GM18868 (cell line): ENCODE results near the gene DUSP22.
"Not testable (repeated sequence)": the region's sequence is repeated elsewhere in the genome, so short reads cannot be mapped to it uniquely, and the experiment has no call there.

Experiments
- ATAC-seq: cut with Tn5 transposase; IDR thresholded peaks from one replicate; pipeline ENCODE4 v1.9.1; 2021; ENCODE audit warnings: mild to moderate bottlenecking, moderate library complexity; ENCODE audit not compliant: unreplicated experiment

DUSP22 gene

GRCh38 chr6:291697-292505 is at the start of gene DUSP22:
Gene DUSP22 (plus strand): TSS chr6:292487. CDS start chr6:292540, 53 bp downstream.
- peak; percentile 44 for ATAC-seq

GRCh38 chr6:246352-246751 is 45.9 kb upstream of the DUSP22 start:
- ATAC-seq = no peak

- no peak for ATAC-seq
Measured at GRCh38 chr6:247351-247750, 44.9 kb upstream of the DUSP22 start.

- ATAC-seq = not testable (repeated sequence)
Measured at GRCh38 chr6:248046-248445, 44.2 kb upstream of the DUSP22 start.

- ATAC-seq = no peak
Measured at GRCh38 chr6:250676-251075, 41.6 kb upstream of the DUSP22 start.

GRCh38 chr6:251920-252319 is 40.4 kb upstream of the DUSP22 start:
- ATAC-seq = peak; percentile 47

GRCh38 chr6:252775-253535 is 39.3 kb upstream of the DUSP22 start:
- ATAC-seq = peak; percentile 32

GRCh38 chr6:254016-254415 is 38.3 kb upstream of the DUSP22 start:
- no peak for ATAC-seq

- ATAC-seq = no peak
Measured at GRCh38 chr6:255041-255750, 37.1 kb upstream of the DUSP22 start.

GRCh38 chr6:255751-256083 is 36.6 kb upstream of the DUSP22 start:
- no peak for ATAC-seq

- ATAC-seq = no peak
Measured at GRCh38 chr6:256169-256568, 36.1 kb upstream of the DUSP22 start.

GRCh38 chr6:257031-257725 is 35.1 kb upstream of the DUSP22 start:
- no peak for ATAC-seq

GRCh38 chr6:257774-258173 is 34.5 kb upstream of the DUSP22 start:
- peak; percentile 31 for ATAC-seq

- ATAC-seq = no peak
Measured at GRCh38 chr6:259316-259715, 33.0 kb upstream of the DUSP22 start.

GRCh38 chr6:259901-260508 is 32.3 kb upstream of the DUSP22 start:
- ATAC-seq = peak; percentile 82

- ATAC-seq = no peak
Measured at GRCh38 chr6:264626-265025, 27.7 kb upstream of the DUSP22 start.

GRCh38 chr6:268394-268935 is 23.8 kb upstream of the DUSP22 start:
- no peak for ATAC-seq

- no peak for ATAC-seq
Measured at GRCh38 chr6:273551-274058, 18.7 kb upstream of the DUSP22 start.

- ATAC-seq = no peak
Measured at GRCh38 chr6:277746-278145, 14.5 kb upstream of the DUSP22 start.

GRCh38 chr6:278494-278893 is 13.8 kb upstream of the DUSP22 start:
- ATAC-seq = no peak
